ENCODE measurements around the gene KCNMA1.
"Not testable (repeated sequence)": the region's sequence is repeated elsewhere in the genome, so short reads cannot be mapped to it uniquely, and the experiment has no call there.

Gene KCNMA1

DNA sequence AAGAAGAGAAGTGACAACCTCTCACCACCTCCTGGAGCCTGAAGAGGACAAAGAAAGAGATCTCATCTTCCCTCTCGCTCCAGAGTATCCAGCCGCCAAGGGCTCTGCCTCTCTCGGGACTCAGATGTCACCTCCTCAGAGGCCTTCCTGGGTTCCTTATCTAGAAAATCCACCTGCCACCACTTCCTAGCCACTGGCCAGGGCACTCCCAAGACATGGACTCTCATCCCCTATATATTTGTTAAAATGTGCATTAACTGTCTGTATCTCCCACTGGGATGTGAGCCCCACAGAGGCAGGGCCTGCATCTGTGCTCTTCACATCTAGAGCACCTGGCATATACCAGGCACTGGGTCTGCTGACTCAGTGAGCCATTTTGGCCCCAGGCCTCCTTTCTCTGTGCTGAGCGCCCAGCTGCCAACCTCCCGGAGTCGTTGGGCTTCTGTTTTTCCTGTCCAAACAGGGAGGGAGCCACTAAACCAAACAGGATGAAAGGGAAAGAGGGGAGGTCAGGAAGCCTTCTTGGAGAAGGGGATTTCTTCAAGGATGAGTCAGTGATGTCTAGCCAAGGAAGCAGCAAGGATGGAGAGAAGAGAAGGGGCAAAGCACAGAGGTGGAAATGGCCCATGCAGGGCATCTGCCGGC is 58.9 kb downstream of the KCNMA1 start:
- DNase-seq, result peak; percentile 30

DNA sequence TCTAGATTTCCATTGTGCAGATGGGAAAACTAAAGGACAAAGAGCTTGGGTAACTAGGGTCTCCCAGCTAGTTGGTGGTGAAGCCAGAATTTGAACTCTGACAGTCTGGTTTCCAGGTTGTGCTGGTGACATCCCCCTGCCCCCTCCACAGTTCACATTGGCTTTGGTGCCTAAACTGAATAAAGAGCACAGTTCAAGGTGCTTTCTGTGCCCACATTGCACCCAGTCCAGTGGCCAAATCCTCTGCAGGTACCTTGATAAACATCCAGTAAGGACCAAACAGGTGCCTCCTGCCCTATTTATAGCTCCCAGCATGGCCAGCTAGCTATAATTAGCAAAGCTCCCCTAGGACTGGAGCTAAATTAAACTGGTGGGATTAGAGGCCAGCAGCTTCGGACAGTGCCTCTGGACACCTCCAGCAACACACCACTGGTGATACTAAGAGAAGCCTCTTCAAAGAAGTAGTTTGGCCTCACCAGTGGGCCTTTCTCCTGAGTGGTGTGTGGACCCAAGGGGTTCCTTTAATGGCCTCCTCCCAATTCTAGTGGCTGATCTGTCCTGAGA is 59.9 kb downstream of the KCNMA1 start:
- no peak for DNase-seq

DNA sequence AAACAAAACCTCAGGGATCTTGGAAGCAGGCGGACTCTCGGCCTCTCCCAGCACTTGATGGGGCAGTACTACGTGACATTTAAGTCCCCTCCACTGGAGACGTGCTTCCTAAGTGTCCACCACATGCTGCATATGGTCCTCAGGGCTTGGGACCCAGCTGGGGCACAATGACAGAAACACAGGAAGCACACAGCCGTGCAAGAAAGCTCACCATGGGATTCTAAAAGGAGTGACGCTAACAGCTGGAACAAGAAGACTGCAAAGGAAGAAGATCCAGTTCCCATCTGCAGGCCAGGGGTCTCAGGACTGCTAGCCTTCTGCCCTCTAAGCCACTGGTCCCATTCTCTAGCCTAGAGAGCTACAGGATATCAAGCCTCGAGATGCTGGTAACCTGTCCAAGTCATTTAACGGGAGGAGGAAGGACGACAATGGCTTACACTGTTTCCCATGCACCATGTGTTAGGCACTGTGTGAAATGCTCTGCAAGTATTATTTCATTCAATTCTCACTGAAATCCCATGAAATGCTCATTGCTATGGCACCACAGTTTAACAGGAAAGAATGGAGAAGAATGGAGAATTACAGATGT is 61.1 kb downstream of the KCNMA1 start:
- DNase-seq, result no peak

DNA sequence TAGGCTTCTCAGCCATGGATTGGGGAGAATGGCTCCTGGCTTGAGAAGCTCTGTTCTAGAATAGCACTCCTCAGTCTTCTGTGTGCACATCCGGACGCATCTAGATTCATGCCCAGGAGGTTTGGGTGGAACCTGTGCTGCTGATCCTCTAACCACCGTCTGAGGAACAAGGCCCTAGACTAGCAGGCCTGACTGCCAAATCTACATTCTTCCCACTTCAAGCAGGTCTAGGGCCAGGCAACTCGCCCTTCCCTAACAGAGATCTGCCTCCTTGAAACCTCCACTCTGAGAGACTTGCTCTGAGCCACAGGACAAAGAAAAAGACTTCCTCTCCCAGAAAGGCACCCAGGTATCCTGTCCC is 61.6 kb downstream of the KCNMA1 start:
- DNase-seq, result no peak

DNA sequence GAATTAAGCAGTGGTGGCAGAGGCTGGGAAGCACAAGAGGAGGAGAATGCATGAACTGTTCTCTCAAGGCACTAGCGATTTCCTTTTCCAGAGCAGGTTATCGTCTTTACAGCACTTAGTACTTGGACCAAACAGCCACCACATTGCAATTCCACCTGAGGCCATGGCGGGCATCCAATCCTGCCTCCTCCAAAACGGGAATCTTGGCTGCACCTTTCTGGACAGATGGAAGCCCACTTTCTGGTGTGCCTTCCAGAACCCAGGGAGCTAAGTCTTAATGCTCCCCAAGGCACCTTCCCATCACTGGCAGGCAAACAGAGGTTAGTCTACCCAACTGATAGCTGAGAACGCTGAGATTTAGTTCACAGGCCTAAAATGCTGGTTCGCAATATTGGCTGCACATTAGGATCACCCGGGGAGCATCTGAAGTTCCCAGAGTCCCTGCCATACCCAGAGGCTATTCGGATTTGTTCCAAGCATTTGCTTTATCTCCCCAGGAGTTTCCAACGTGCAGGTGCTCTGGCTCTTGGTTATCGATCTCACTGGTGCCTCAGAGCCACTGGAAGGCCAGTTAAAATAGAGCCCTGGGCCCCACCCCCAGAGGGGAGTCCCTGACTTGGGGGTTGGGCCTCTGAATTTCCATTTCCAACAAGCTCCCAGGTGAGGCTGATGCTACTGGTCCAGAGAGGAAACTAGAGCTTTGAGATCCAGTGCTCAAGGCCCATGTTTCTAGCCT is 62.2 kb downstream of the KCNMA1 start:
- DNase-seq, result no peak

DNA sequence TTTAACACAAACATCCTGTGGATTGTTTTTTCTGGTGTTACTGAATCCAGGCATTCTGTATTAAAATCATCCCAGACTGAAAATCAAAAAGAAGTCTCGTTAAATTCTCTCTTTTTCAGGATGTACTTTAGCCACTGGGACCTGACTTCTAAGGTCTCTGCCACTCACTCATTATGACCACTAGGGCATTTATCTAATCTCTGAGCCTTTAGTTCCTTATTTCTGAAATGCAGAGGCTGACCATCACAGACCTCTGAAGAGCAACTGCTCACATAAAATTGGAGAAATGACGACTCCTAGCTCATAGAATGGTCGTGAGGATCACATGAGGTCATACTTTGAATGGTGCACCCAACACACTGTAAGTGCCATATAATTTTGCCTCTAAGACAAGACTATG is 63.2 kb downstream of the KCNMA1 start:
- no peak for DNase-seq

DNA sequence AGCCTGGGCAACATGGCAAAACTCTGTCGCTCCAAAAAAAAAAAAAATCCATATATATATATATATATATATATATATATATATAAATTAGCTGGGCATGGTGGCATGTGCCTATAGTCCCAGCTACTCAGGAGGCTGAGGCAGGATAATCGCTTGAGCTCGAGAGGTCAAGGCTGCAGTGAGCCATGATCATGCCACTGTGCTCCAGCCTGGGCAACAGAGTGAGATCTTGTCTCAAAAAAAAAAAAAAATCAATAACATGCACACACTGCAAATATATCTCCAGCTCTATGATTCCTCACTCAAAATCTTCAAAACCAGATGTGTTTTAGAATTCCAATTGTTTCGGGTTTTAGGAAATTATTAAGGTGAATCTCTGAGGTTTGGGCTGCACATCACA is 65.1 kb downstream of the KCNMA1 start:
- not testable (repeated sequence) for DNase-seq

DNA sequence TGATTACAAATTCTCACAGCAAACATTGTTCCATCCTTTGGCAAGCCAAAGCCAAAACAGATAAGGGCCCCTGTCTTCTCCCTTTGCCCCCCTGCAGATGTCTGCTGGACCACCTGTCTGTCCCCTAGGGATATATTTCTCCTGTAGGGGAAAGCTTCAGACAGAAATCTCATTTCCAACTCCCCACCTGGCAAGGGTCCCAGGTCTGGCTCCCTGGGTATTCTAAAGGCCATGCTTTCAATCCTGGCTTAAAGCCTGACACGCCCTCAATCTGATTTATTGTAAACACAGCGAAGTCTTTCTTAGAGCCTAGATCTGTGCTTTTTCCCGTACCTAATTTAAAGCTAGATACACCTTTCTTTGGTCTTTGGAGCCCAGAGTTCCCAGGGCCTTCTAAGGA is 66.1 kb downstream of the KCNMA1 start:
- no peak for DNase-seq

DNA sequence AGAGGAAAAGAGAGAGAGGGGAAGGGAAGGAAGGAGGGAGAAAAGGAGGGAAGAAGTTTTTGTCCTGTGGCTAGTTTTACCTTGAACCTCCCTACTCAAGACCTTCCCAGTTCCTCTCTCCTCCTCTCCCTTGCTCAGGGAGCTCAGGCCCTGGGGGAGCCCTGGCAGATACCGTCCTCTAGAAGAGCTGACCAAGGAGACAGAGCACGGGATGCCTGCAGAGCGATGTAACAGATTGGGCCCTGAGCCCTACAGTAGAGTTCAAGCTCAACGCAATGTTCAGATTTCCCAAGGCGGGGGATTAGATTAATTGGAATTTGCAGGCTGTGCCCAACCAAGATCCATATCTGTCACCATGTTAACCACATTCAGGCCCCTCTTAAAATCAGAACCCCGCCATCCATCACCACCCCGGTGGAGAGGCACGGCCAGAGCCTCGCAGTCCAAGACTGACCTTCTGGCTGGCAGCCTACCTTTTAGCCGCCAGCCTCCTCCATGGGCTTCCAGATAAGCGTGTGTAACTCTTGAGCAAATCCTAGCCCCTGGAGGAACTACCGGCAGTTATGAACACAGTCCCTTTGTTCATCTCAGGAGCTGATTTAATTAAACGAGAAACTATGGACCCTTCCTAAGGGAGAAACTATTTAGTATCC is 70.6 kb downstream of the KCNMA1 start:
- peak; percentile 43 for DNase-seq

DNA sequence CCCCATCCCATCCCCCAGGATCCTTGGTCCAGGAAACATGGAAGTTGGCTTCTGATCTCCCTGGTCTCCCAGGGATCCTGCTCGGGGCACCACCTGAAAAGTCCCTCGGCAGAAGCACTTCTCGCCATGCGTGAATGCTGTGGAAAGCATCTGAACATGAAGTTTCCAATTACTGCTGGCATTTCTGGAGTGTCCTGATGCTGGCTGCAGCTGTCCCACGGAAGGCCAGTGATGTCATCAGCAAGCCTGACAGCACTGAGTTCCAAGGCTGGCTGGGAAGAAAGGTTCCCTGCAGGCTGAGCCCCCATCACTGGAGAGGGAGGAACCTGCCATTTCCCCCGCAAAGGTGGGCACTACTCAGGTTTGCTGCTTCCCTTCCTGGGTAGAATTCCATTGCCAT is 71.4 kb downstream of the KCNMA1 start:
- DNase-seq, result peak; percentile 21

DNA sequence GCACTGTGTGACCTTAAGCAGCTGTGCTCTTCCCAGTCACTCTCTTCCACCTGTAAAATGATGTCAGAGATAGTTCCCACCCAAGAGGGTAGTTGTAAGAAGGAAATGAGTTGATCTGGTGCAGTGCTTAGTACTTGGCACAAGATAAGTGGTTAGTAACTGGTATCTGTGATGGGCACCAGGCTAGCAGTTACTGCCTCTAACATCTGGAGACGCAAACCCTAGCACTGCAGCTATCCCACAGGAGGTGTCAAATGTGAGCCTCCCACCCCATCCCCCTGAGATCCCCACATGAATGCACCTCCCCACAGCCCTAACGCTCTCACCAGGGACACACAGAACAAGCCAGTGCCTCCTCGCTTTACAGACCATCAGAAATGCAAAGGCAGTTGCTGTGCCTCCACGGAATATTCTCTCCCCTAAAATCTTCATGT is 72.0 kb downstream of the KCNMA1 start:
- no peak for DNase-seq

DNA sequence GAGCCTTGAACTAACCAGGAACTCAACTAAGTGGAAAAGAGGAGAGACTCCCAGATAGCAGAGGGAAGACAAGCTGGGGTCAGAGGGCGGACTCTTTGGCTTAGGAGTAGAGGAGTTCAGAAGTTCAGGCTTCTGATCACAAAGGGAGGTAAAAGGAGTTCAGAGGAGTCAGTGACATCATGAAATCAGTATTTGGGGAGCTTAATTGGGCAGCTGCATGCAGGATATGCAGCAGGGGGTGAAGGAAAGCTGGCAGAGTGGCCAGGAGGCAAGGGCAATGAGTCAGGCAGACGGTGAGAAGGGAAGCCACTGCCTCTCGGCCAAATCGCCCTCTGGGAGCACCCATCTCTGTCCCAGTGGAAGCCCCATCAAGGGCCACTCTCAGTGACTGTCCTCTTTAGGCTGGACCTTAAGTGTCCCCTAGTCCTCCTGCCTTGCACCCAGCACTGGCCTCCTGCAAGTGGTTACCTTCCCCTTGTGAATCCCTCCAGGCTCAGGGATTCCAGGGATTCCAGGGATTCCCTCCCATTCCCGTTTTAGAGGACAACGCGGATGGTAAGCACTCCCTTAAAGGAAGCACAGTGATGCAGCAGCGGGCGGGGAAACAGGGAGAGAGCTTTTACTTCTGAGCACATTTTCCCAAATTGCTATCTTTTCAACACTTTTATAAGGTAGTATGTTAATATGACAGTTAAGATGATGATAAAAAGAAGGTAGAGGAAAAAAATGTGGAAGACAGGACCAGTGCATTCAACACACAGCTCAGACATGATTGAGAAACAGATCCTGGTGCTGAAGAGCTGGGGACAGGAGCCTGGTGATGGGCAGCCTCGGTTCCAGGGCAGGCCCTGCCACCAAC is 72.6 kb downstream of the KCNMA1 start:
- peak; percentile 76 for DNase-seq

DNA sequence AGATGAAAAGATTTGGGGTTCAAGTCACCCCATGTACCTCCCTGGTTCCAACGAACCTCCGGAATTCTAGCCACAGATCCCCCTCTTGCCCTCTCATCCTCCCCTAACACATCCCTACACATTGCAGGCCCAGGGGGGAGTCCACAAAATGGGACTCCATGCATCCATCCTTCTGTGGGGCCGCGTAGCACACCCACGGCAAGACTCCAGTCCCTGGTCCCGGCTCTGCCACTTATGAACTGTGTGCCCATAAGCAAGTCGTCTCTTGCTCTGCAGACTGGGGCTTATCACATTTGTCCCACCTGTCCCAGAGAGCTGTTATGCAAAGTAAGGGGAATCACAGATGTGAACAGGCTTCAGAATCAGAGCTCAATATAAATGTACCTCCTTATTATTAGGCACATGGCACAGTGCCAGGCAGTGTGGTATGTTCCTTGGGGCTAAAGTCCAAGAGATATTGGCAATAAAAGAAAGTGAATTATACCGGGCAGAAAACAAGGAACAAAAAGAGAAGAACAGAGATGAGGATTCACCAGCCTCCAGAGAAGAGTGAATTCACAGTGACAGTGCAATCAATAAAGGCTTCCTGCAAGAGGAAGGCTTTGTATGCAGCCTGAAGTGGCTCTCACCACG is 73.9 kb downstream of the KCNMA1 start:
- no peak for DNase-seq

DNA sequence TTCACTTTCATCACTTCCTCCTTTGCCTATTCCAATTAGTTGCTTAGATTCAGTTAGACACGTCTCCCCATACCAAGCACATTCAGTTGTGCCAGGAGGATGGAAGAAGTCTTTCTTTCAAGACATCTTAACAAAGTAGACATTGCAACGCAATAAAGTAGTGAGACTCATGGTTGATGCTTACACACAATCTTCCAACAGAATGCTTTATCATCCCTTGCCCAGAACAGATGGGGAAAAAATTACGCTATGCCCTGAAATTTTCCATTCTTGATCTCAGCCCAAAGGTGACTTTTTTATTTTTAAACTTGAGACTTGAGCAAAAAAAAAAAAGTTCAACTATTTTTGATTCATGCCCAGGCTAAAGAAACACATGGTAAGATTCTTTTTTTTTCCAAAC is 74.9 kb downstream of the KCNMA1 start:
- no peak for DNase-seq

DNA sequence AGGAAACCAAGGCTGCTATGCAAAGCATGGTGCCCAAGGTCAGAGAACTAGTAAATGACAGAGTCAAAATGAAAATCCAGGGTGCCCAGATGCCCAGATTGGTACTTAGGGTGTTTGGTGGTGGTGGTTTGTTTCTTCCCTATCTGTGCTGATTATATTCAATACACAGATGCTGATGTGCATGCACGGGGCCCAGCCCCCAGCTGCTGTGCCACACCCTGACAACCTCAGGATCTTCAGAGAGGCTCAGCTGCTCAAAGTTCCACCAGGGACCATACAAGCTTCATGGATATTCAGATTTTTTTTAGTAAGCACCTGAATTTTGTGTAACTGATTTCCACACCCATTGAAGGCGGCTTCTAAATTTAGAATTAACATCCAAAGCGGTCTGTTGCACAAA is 75.6 kb downstream of the KCNMA1 start:
- no peak for DNase-seq

DNA sequence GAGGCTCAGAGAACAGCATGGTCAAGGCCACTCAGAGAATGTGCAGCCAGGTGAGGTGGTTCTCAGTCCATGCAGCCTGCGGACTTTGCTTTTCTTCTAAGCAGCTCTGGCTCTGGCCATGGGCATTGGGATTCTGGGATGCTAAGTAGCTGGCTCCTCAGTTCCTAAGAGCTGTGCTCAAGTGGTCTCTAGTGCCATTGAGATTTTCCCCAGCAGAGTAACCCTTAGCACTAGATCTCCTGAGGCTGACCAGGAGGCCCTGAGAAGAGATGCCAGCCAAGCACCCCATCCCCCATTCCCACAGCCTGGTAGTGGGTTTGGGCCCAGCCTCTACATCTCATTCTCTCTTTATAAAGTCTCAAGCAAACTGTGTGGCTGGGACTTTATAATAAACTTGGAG is 77.1 kb downstream of the KCNMA1 start:
- DNase-seq, result no peak

DNA sequence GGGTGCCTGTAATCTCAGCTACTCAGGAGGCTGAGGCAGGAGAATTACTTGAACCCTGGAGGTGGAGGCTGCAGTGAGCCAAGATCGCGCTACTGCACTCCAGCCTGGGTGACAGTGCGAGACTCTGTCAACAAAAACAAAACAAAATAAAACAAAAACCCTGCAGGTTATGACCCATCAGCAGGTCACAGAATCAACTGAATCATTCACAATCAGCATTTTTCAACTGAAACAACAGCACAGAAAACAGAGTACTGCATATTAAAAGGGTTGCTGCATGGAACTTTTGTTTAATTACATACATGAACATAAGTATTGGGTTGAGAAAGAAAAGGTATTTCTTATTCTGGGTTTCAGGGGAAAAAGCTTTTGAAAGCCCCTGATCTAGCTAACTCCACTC is 77.6 kb downstream of the KCNMA1 start:
- DNase-seq, result no peak

DNA sequence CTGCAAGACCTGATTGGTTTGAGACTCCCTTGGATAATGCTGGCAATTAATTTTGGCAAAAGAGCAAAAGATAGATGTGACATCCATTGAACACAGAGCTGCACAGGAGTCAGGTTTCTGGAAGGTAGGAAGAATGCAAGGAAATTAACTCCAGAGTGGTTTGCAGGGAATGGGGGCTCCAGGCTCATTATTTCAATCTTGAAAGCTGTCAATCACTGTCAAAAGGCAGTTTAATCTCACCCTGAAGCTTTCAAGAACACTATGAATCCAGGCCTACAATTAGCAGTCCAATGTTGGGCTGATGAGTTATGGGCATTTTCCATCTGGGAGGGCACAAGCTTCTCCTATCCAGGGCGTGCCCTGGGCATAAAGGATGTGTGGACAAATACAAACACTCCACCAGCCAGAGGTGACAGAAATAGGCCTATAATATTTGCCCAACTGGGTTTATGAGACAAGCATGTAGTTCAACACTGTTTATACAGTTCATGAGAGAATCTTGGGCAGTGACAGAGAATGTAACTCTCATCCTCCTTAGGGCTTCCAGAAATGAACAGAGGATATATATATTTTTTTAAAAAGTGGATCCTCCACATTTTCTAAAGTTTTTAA is 80.5 kb downstream of the KCNMA1 start:
- no peak for DNase-seq

DNA sequence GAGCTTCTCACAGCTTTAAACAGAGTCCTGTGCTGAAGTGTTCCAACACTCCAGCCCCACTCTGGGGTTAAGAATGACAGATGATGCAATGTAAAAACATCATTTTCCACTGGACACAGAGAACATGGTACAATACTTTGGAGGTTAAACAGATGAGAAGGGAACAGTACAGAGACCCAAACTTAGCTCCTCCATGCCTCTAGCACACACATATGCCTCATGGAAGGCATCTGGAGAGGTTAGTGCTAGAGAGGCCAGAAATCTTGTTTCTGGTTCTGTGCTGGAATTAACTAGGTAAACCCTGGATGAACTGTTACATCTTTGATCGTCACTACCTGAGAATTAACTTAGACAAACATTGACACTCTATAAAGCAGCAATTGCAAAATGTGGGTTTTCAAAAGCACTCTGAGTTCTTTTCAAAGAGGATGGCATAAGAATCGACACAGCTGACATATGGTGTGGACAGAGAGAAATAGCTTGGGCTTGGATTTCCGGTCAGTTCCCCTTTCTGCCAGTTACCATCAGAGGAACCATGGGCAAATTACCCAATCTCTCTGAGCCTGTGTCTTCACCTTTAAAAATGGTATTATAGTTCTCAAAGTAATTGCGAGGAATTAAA is 81.9 kb downstream of the KCNMA1 start:
- peak; percentile 37 for DNase-seq

DNA sequence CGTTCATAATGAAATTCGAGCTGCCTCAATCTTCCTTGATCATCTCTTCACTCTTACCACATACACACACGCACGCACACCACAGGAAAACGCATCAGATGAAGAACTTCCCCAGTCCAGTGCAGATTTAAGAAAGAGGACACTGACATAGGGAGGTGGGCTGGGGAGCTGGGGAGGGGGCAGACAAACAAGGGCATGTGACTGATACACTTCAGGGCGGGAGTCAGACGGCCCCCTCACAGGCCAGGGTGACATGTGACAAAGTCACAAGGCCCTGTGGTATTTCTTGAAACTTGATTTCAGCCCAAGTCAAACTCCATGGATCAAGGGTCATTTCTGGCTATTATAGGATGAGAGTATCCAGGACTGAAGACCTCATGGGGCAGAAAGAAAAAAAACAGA is 82.6 kb downstream of the KCNMA1 start:
- no peak for DNase-seq

DNA sequence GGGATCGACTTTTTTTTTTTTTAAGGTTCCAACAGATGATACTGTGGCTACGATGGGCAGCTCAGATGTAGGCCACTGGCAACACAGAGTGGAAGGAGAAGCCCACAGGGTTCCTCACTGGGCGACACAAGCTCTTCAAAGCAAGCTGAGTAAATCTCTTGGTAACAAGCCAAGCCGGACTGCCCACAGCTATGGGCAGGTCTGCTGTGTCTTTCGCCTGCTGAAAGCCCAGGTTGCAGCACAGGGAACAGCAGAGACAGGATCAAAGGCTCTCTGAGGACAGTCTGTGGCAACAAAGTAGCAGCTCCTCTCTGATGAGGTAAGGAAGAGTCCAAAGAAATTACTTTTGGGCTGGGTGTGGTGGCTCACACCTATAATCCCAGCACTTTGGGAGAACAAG is 83.6 kb downstream of the KCNMA1 start:
- no peak for DNase-seq
